ENCODE results near the gene OS9.
"Not testable (repeated sequence)": the region's sequence is repeated elsewhere in the genome, so short reads cannot be mapped to it uniquely, and the experiment has no call there.

Gene OS9, protein sequence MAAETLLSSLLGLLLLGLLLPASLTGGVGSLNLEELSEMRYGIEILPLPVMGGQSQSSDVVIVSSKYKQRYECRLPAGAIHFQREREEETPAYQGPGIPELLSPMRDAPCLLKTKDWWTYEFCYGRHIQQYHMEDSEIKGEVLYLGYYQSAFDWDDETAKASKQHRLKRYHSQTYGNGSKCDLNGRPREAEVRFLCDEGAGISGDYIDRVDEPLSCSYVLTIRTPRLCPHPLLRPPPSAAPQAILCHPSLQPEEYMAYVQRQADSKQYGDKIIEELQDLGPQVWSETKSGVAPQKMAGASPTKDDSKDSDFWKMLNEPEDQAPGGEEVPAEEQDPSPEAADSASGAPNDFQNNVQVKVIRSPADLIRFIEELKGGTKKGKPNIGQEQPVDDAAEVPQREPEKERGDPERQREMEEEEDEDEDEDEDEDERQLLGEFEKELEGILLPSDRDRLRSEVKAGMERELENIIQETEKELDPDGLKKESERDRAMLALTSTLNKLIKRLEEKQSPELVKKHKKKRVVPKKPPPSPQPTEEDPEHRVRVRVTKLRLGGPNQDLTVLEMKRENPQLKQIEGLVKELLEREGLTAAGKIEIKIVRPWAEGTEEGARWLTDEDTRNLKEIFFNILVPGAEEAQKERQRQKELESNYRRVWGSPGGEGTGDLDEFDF

DNA sequence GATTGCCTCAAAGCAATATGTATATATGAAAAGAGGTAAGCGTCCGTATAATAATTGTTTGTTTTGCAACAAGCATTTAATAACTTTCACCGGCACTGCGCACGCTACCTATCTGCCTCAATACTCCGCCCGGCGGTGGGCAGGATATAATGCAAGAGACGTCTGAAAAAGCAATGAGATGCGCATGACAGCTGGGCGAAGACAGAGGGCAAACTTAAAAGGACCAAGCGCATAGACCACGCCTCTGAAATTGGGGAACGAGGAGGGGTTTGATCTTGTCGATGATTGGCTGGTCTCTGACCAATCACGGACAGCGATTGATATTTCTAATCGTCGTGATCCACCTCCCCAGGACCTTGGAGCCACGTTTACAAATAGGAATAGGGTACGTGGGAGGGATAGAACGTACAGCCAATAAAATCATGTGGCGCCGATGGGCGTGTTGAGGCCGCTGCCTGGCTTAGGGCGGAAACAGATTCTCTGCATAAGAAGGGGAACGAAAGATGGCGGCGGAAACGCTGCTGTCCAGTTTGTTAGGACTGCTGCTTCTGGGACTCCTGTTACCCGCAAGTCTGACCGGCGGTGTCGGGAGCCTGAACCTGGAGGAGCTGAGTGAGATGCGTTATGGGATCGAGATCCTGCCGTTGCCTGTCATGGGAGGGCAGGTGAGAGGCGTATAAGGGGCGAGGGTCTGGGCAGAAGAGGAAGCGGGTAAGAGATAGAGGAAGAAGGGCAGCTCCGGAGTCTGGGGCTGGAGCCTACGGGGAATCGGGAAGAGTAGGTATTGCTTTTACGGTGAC is at the start of gene OS9:
Gene OS9 (plus strand): TSS at position 474 of the 800 bp plus-strand sequence. CDS start 30 bp downstream, at position 504.
- DNase-seq = peak; percentile 100

DNA sequence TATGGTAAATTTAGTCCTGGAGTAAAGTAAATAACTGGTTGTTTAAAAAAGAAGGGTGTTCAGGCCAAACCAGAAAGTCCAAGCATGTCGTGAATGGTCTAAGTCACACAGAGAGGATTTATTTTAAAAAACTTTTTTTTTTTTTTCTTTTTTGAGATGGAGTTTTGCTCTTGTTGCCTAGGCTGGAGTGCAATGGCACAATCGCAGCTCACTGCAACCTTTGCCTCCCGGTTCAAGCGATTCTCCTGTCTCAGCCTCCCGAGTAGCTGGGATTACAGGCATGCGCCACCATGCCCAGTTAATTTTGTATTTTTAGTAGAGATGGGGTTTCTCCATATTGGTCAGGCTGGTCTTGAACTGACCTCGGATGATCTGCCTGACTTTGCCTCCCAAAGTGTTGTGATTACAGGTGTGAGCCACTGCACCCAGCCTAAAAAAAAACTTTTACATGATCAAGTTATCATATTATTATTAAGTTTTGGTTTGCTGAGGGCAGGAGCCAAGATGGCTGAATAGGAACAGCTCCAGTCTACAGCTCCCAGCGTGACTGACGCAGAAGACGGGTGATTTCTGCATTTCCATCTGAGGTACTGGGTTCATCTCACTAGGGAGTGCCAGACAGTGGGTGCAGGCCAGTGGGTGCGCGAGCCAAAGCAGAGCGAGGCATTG is 47.8 kb upstream of the OS9 start:
- DNase-seq = peak; percentile 73

DNA sequence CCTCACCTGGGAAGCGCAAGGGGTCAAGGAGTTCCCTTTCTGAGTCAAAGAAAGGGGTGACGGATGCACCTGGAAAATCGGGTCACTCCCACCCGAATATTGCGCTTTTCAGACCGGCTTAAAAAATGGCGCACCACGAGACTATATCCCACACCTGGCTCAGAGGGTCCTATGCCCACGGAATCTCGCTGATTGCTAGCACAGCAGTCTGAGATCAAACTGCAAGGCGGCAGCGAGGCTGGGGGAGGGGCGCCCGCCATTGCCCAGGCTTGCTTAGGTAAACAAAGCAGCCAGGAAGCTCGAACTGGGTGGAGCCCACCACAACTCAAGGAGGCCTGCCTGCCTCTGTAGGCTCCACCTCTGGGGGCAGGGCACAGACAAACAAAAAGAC is 47.3 kb upstream of the OS9 start:
- not testable (repeated sequence) for DNase-seq

DNA sequence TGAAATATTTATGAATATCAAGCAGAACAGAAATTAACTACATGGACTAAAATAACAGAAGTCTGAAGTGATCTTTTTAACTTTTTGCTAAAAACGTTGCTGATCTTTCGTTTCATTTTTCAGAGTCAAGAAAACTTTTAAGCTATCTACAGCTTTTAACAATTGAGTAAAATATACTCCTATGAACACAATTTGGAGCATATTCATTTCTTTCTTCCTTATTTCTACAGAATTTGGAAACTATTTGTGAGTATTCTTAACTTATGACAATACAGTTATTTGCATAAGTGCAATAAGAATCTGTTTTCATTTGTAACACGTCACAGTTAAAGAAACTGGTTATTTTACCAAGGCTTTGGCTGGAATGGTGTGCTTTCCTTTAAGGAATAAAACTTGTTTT is 39.9 kb upstream of the OS9 start:
- no peak for DNase-seq

DNA sequence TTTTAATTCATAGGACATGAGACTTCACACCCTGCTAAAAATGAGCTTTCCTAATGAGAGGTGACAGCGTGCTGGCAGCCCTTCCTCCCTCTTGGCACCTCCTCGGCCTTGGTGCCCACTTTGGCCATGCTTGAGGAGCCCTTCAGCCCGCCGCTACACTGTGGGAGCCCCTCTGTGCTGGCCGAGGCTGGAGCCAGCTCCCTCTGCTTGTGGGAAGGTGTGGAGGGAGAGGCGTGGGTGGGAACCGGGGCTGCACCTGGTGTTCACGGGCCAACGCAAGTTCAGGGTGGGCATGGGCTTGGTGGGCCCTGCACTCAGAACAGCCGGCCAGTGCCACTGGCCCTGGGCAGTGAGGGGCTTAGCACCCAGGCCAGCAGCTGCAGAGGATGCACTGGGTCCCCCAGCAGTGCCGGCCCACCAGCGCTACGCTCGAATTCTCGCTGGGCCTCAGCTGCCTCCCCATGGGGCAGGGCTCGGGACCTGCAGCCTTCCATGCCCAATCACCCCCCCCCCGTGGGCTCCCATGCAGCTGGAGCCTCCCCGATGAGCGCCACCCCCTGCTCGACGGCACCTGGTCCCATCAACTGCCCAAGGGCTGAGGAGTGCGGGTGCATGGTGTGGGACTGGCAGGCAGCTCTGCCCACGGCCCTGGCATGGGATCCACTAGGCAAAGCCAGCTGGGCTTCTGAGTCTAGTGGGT is 38.2 kb upstream of the OS9 start:
- no peak for DNase-seq

DNA sequence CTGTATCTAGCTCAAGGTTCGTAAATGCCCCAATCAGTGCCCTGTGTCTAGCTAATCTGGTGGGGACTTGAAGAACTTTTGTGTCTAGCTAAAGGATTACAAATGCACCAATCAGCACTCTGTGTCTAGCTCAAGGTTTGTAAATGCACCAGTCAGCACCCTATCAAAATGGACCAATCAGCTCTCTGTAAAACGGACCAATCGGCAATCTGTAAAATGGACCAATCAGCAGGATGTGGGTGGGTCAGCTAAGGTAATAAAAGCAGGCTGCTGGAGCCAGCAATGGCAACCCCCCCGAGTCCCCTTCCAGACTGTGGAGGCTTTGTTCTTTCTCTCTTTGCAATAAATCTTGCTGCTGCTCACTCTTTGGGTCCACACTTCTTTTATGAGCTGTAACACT is 37.5 kb upstream of the OS9 start:
- DNase-seq = peak; percentile 28

DNA sequence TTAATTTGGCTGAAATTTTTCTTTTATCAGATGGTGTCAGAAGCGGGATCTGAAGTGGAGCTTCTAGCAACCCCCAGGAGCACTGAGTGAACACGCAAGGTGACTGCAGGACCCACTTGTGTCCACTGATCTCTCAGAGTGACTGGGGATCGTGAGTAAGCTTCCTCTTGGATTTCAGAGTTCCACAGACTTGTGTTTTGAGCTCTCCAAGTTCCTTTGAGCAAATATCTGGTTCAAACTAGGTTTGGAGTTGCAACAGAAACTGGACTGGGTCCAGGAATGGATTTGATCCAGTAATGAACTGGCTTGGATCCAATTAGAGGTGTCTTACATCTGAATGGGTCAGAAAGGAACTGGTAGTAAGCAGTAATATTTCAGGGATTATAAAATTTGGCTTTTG is 36.2 kb upstream of the OS9 start:
- DNase-seq = peak; percentile 21

DNA sequence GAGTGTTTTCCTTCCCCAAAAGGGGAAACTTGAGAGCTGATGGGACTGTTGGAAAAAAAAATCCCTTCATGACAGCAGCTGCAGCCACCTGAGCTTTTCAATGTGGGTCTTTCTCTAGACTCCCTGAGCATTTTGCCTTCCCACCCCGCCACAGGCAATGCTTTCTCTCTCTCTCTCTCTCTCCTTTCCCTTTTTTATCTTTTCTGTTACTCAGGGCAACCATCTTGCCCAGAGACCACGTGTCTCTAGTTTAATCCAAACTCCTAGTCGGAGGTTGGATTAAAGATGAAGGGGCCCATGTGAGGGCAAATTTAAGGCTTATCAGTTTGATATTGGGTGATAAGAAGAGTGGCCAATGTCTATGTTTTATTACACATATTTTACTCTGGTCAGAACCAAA is 35.0 kb upstream of the OS9 start:
- no peak for DNase-seq

DNA sequence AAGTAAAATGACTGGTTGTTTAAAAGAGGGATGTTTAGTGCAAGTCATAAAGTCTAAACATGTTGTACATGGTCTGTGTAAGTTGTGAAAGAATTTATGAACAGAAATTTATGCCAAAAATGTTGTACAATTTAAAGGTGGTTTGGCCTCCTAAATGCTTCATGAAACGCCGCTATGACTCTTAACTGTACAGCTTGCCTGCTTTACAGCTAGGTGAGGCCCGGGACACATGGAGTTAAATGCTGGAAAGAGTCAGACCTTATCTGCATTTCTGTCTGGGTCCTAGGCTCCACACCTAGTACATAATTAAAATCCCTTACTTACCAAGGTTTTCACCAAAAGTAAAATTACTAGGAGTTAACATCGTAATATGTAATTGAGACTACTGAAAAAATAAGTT is 32.6 kb upstream of the OS9 start:
- DNase-seq = no peak

DNA sequence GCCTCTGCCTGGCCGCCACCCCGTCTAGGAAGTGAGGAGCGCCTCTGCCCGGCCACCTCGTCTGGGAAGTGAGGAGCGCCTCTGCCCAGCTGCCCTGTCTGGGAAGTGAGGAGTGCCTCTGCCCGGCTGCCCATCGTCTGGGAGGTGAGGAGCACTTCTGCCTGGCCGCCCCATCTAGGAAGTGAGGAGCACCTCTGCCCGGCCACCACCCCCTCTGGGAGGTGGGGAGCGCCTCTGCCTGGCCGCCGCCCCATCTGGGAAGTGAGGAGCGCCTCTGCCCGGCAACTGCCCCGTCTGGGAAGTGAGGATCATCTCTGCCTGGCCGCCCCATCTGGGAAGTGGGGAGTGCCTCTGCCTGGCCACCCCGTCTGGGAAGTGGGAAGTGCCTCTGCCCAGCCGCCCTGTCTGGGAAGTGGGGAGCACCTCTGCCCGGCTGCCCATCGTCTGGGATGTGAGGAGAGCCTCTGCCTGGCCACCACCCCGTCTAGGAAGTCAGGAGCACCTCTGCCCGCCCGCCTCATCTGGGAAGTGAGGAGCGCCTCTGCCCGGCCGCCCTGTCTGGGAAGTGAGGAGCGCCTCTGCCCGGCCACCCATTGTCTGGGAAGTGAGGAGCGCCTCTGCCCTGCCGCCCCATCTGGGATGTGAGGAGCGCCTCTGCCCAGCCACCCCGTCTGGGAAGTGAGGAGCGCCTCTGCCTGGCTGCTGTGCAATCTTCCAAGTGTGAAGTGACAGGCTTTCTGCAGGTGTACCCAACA is 28.7 kb upstream of the OS9 start:
- not testable (repeated sequence) for DNase-seq

DNA sequence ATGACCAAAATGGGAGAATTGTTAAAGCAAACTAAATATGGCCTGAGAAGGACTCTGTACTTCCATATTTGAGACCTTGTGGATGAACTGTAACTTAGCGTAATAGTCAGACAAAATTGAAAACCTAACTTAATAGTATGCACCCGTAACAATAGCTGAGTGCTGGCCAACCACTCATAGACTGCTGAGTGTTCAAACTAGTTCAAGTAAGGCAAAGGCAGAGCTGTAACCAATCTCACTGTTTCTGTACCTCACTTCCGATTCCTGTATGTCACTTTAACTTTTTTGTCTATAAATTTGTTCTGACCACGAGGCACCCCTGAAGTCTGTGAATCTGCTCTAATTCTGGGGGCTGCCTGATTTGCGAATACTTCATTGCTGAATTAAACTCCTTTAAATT is 27.0 kb upstream of the OS9 start:
- no peak for DNase-seq

DNA sequence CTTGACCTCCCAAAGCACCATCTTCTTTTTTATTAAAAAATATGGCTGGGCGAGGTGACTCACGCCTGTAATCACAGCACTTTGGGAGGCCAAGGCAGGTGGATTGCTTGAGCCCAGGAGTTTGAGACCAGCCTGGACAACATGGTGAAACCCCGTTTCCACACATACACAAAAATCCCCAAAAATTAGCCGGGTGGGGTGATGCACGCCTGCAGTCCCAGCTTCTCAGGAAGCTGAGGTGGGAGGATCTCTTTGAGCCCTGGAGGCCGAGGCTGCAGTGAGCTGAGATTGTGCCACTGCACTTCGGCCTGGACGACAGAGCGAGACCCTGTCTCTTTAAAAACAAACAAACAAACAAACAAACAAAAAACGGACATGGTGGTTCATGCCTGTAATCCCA is 24.2 kb upstream of the OS9 start:
- not testable (repeated sequence) for DNase-seq

DNA sequence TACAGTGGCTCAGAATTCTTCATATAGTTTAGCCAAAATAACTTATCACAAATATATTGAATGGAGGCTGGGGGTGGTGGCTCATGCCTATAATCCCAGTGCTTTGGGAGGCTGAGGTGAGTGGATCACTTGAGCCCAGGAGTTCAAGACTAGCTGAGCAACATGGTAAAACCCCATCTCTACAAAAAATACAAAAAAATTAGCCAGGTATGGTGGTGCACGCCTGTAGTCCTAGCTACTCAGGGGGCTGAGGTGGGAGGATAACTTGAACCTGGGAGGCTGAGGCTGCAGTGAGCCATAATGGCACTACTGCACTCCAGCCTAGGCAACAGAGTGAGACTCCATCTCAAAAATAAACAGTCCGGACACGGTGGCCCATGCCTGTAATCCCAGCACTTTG is 22.1 kb upstream of the OS9 start:
- DNase-seq = not testable (repeated sequence)

DNA sequence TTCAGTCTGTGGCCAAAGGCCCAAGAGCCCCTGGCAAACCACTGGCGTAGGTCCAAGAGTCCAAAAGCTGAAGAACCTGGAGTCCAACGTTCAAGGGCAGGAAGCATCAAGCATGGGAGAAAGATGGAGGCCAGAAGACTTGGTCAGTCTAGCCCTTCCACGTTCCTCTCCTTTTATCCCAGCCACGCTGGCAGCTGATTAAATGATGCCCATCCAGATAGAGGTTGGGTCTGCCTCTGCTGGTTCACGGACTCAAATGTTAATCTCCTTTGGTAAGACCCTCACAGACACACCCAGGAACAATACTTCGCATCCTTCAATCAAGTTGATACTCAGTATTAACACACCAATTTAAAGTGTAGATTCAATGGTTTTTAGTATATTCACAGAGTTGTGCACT is 21.1 kb upstream of the OS9 start:
- DNase-seq = no peak

DNA sequence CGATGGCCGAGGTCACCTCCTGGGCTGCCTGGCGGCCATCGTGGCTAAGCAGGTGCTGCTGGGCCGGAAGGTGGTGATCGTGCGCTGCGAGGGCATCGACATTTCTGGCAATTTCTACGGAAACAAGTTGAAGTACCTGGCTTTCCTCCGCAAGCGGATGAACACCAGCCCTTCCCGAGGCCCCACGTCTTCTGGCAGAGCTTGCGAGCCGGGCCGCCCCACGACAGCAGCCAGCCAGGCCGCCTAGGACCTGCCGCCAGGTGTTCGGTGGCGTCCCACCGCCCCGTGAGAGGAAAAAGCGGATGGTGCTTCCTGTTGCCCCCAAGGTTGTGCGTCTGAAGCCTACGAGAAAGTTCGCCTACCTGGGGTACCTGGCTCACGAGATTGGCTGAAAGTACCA is 19.2 kb upstream of the OS9 start:
- no peak for DNase-seq

DNA sequence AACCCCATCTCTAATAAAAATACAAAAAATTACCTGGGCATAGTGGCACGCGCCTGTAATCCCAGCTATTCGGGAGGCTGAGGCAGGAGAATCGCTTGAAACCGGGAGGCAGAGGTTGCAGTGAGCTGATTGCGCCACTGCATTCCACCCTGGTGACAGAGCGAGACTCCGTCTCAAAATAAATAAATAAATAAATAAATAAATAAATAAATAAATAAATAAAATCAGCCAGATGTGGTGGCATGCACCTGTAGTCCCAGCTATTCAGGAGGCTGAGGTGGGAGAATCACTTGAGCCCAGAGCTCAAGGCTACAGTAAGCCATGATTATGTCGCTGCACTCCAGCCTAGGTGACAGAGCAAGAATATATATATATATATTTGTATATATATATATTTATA is 16.0 kb upstream of the OS9 start:
- DNase-seq = not testable (repeated sequence)

DNA sequence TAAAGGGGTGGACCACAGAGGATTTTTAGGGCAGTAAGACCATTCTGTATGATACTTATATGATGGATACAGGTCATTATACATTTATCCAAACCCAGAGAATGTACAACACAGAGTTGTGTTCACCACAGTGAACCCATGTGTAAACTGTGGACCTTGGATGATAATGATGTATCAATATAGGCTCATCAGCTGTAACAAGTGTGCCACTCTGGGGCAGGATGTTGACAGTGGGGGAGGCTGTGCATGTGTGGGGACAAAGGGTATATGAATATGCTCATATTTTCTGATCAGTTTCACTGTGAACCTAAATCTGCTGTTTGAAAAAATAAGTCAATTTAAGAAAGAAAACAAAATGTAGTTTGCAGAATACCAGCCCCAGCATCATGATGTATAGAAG is 14.2 kb upstream of the OS9 start:
- DNase-seq = no peak

DNA sequence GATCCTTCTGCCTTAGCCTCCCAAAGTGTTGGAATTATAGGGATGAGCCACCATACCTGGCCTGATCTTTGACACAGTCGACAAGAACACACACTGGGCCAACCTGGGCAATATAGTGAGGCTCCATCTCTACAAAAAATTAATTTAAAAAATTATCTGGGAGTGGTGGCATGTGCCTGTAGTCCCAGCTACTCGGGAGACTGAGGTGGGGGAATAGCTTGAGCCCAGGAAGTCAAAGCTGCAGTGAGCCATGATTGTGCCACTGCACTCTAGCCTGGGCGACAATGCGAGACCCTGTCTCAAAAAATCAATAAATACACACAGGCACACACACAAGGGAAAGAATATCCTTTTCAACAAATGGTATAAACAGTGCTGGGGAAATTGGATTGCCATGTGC is 6.1 kb upstream of the OS9 start:
- DNase-seq = no peak

DNA sequence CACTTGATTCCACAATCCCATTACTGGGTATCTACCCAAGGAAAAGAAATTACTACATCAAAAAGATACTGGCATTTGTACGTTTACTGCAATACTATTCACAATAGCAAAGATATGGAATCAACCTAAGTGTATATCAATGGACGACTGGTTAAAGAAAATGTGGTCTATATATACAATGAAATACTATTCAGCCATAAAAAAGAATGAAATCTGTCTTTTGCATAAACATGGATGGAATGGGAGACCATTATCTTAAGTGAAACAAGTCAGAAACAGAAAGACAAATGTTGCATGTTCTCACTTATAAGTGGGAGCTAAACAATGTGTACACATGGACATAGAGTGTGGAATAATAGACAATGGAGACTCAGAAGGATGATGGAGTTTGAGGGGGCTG is 5.0 kb upstream of the OS9 start:
- DNase-seq = no peak

DNA sequence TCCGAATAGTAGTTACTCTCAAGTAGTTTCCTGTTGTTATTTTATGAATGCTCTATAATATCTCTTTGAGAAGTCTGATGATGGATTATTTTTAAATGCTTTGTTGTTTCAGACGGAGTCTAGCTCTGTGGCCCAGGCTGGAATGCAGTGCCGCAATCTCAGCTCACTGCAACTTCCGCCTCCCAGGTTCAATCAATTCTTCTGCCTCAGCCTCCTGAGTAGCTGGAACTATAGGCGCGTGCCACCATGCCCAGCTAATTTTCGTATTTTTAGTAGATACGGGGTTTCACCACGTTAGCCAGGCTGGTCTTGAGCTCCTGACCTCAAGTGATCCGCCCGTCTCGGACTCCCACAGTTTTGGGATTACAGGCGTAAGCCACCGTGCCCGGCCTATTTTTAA is 1.4 kb upstream of the OS9 start:
- DNase-seq = no peak

DNA sequence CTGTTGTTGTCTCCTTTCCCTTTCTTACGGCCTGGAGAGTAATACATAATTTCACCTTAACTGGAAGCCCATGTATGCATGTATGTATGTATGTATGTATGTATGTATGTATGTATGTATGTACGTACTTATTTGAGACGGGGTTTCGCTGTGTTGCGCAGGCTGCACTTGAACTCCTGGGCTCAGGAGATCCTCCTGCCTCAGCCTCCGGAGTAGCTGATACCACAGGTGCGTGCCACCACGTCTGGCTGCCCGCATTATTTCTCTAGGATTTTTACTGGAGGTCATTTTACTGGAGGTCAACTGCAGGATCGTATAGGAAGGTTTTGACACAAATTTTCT is 644 bp upstream of the OS9 start:
- DNase-seq = no peak

DNA sequence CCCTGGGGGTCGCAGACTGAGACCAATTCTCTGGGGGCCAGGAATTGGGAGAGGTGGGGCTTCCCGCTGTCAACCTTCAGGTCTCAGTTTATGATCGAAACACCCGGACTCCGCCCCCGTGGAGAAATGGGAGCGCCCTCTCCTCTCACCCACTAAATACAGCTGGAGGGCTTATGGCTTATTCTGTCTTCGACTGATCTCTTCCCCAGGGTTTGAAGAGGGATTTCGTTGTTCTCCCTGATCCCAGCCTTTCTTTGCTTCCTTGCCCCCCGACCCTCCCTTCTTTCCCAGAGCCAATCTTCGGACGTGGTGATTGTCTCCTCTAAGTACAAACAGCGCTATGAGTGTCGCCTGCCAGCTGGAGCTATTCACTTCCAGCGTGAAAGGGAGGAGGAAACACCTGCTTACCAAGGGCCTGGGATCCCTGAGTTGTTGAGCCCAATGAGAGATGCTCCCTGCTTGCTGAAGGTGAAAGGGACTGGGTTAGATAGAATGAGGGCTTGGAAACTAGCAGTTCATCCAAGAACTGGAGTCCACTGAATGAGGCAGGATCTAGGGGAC is 607 bp downstream of the OS9 start:
- DNase-seq = peak; percentile 75
